NCI-H2196 (cell line): ENCODE data around the gene PNPLA8.
"Not testable (repeated sequence)": the region's sequence is repeated elsewhere in the genome, so short reads cannot be mapped to it uniquely, and the experiment has no call there.

Experiments
- DNase-seq: peaks from one replicate; lab custom pipeline; 2025; ENCODE audit not compliant: unreplicated experiment; lab: John Stamatoyannopoulos, UW

The PNPLA8 gene

GRCh38 chr7:108479751-108480150 is 46.2 kb downstream of the PNPLA8 start:
- no peak for DNase-seq

GRCh38 chr7:108479118-108479517 is 46.8 kb downstream of the PNPLA8 start:
- no peak for DNase-seq

- DNase-seq = no peak
Measured at GRCh38 chr7:108468246-108468645, 57.7 kb downstream of the PNPLA8 start.

- DNase-seq = no peak
Measured at GRCh38 chr7:108467391-108467790, 58.5 kb downstream of the PNPLA8 start.

- DNase-seq = not testable (repeated sequence)
Measured at GRCh38 chr7:108466322-108466721, 59.6 kb downstream of the PNPLA8 start.

GRCh38 chr7:108464743-108465142 is 61.2 kb downstream of the PNPLA8 start:
- DNase-seq = no peak

- DNase-seq = no peak
Measured at GRCh38 chr7:108463613-108464012, 62.3 kb downstream of the PNPLA8 start.

GRCh38 chr7:108461840-108462239 is 64.1 kb downstream of the PNPLA8 start:
- DNase-seq = no peak

- no peak for DNase-seq
Measured at GRCh38 chr7:108460964-108461363, 65.0 kb downstream of the PNPLA8 start.

- peak; percentile 55 for DNase-seq
Measured at GRCh38 chr7:108459922-108460551, 65.9 kb downstream of the PNPLA8 start.

- no peak for DNase-seq
Measured at GRCh38 chr7:108457871-108458270, 68.1 kb downstream of the PNPLA8 start.

- no peak for DNase-seq
Measured at GRCh38 chr7:108456845-108457540, 68.9 kb downstream of the PNPLA8 start.

- DNase-seq = peak; percentile 96
Measured at GRCh38 chr7:108455998-108456677, 69.8 kb downstream of the PNPLA8 start, which contains the start of gene NRCAM. Gene NRCAM, minus strand, starts transcription at chr7:108456436. Its CDS starts 216,372 bp downstream, at chr7:108240064.

GRCh38 chr7:108455551-108455997 is 70.4 kb downstream of the PNPLA8 start:
- no peak for DNase-seq

GRCh38 chr7:108454674-108455550 is 71.0 kb downstream of the PNPLA8 start:
- peak; percentile 35 for DNase-seq

- no peak for DNase-seq
Measured at GRCh38 chr7:108454317-108454673, 71.6 kb downstream of the PNPLA8 start.

GRCh38 chr7:108453320-108453719 is 72.6 kb downstream of the PNPLA8 start:
- no peak for DNase-seq

GRCh38 chr7:108452707-108453106 is 73.2 kb downstream of the PNPLA8 start:
- DNase-seq = no peak

- no peak for DNase-seq
Measured at GRCh38 chr7:108451296-108451848, 74.6 kb downstream of the PNPLA8 start.

GRCh38 chr7:108450160-108450559 is 75.8 kb downstream of the PNPLA8 start:
- no peak for DNase-seq

GRCh38 chr7:108449521-108449920 is 76.4 kb downstream of the PNPLA8 start:
- DNase-seq = no peak
